ENCODE data around the gene AKAP7. TPM values are rescaled to one million over a fixed set of nuclear protein-coding genes. Genes with fewer than 3 reads are reported as not detected.
"Not testable (repeated sequence)": the region's sequence is repeated elsewhere in the genome, so short reads cannot be mapped to it uniquely, and the experiment has no call there.

The AKAP7 gene
- total RNA-seq, 4 donors from 2014 or later = 6.2 to 18.7 (median 8.4) TPM

DNA sequence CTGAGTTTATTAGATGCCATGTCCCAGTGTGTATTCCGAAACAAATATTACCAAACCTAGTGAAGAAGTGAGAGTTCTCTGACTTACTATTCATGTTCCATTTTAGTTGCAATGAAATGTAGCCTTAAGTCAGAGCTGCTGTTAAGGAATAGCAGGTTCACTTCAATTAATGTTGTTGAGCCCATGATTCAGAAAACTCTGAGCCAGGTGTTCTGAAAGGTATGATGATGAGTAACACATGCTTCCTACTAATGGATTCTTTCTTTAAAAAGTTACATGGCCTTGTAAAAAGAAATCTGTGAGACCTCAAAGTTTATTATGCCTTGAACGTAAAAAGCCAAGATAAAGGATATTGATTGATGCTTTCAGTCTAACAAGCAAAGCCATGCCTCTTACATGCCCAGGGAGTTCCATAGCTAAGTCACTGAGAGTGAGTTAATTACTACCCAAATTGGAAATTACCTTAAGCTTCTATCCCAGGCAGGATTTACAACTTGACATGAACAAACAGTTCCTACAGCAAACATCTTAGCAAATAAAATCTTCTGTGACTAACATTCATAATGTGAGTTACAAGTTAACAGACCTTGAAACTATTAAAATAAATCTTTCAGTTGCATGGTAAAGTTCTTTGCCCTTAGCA is 122.9 kb downstream of the AKAP7 start:
- no peaks in the 10 kb centered on the region for H3K4me1 ChIP-seq
- WGBS = 90% methylated on average over 2 of the region's 2 CpGs
- H3K9me3 ChIP-seq = no peaks in the 10 kb centered on the region
- H3K27me3 ChIP-seq = no peaks in the 10 kb centered on the region
- no peak overlapping the region for H3K4me3 ChIP-seq
- TF ChIP-seq EP300 (IDR thresholded peaks at IDR 0.05) = no peak
- TF ChIP-seq, protein P1, sequence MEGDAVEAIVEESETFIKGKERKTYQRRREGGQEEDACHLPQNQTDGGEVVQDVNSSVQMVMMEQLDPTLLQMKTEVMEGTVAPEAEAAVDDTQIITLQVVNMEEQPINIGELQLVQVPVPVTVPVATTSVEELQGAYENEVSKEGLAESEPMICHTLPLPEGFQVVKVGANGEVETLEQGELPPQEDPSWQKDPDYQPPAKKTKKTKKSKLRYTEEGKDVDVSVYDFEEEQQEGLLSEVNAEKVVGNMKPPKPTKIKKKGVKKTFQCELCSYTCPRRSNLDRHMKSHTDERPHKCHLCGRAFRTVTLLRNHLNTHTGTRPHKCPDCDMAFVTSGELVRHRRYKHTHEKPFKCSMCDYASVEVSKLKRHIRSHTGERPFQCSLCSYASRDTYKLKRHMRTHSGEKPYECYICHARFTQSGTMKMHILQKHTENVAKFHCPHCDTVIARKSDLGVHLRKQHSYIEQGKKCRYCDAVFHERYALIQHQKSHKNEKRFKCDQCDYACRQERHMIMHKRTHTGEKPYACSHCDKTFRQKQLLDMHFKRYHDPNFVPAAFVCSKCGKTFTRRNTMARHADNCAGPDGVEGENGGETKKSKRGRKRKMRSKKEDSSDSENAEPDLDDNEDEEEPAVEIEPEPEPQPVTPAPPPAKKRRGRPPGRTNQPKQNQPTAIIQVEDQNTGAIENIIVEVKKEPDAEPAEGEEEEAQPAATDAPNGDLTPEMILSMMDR (IDR thresholded peaks at IDR 0.05) = no peak
- no peaks in the 10 kb centered on the region for H3K36me3 ChIP-seq
- no peak for DNase-seq (ENCODE audit: extremely low spot score)
- no peak overlapping the region for H3K27ac ChIP-seq (replicated peaks in 1 of 4)
- intact Hi-C loops (cut with DNase I) = no loop called here

DNA sequence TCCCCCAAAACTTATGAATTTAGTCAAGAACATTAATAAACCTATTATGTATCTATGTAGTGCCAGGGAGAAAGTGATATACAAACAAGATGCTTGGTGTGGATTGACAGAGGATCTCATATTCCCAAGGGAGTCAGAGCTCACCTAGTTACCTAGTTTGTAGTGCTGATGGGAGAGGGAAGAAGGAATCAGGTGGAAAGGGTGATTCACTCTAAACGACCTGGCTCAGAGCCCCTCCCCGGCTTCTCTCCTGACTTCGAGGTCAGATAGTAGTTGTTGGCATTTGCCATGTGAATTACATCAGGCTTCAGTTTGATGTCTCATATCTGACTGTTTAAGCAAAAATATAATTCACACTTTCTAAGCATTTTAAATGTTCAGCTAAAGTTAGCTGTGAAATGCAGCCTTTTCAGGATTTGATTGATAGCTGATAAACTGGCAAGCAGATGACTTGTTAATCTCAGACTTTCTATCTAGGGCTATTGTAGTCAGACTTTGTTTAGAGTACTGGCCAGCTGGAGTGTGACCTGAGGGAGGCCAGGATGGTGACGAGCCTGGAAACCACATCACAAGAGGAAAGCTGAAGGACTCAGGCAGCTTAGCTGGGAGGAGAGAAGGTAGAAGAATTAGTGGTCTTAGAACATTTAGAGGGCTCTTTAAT is 123.7 kb downstream of the AKAP7 start:
- Histone ChIP-seq H3K4me3 (no peak overlapping the region), H3K27ac (replicated peaks in 1 of 4) (no peak overlapping the region), H3K4me1 (no peaks in the 10 kb centered on the region), H3K36me3 (no peaks in the 10 kb centered on the region), H3K27me3 (no peaks in the 10 kb centered on the region), H3K9me3 (no peaks in the 10 kb centered on the region)
- intact Hi-C loops (cut with DNase I) = no loop called here
- TF ChIP-seq POLR2A (IDR thresholded peaks at IDR 0.05; ENCODE audit: low read depth) (no peak), EP300 (IDR thresholded peaks at IDR 0.05) (no peak), POLR2AphosphoS5 (IDR thresholded peaks at IDR 0.05) (no peak)
- TF ChIP-seq, protein P1 (IDR thresholded peaks at IDR 0.05) = no peak
- no peak for DNase-seq (ENCODE audit: extremely low spot score)
- WGBS = 28% methylated on average over 4 of the region's 4 CpGs

DNA sequence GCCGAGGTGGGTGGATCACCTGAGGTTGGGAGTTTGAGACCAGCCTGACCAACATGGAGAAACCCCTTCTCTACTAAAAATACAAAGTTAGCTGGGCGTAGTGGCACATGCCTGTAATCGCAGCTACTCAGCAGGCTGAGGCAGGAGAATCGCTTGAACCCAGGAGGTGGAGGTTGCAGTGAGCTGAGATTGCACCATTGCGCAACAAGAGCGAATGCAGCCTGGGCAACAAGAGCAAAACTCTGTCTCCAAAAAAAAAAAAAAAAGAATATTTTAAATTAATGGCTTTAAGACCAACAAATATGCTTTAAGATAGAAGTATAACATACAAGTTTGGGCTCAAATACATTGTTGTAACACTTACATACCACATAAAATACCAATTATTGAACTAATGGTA is 125.7 kb downstream of the AKAP7 start:
- H3K27me3 ChIP-seq; intact Hi-C loops (cut with DNase I); H3K27ac ChIP-seq (replicated peaks in 1 of 4); H3K4me3 ChIP-seq; H3K9me3 ChIP-seq; H3K4me1 ChIP-seq; H3K36me3 ChIP-seq; DNase-seq (ENCODE audit: extremely low spot score): not testable (repeated sequence)
- 95% methylated on average over 6 of the region's 6 CpGs for WGBS

DNA sequence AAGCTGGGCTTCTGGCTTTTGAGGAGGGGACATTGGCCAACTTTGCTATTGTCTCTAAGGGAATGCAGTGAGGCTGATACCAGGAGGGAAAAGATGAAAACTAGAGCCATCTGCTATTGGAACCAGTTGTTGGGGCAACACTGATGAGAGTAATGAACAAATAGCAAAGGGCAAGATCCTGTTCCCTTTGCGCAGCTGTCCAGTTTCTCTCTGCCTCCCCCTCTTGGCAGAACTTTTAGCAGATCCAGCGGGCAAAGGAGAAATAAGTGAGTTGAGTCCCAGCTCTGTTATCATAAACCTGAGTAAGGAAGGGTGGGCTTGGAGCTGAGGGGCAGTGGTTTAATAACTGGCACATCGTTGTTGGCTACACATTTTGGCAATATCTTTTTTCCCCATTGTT is 126.8 kb downstream of the AKAP7 start:
- H3K4me3 ChIP-seq = no peak overlapping the region
- H3K9me3 ChIP-seq = no peaks in the 10 kb centered on the region
- H3K27ac ChIP-seq (replicated peaks in 1 of 4) = no peak overlapping the region
- TF ChIP-seq, protein P1 (IDR thresholded peaks at IDR 0.05) = no peak
- TF ChIP-seq POLR2A (IDR thresholded peaks at IDR 0.05; ENCODE audit: low read depth) = no peak
- TF ChIP-seq EP300 (IDR thresholded peaks at IDR 0.05) = no peak
- TF ChIP-seq POLR2AphosphoS5 (IDR thresholded peaks at IDR 0.05) = no peak
- no peaks in the 10 kb centered on the region for H3K4me1 ChIP-seq
- intact Hi-C loops (cut with DNase I) = no loop called here
- no peak for DNase-seq (ENCODE audit: extremely low spot score)
- 92% methylated on average over 3 of the region's 3 CpGs for WGBS
- no peaks in the 10 kb centered on the region for H3K27me3 ChIP-seq
- no peaks in the 10 kb centered on the region for H3K36me3 ChIP-seq

DNA sequence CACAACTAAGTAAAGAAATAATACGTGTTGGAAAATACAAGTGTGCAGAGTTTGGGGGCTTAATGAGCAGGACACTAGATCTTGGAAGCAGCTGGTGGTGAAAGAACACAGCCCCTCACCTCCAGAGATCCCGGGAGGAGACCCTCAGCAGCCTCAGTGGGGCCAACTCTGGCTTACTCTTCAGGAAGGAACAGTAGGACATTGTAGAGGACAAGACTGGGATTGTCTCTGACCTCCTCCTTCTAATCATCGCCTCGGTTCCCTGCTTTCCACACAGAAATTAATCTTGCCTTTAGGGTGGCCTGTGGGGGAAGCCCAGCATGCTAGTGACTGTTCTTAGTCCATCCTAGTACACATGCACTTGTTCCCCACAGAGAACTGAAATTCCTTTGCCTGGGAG is 130.7 kb downstream of the AKAP7 start:
- 68% methylated on average over 4 of the region's 4 CpGs for WGBS

More for the DNA sequence above, 130.7 kb downstream of the AKAP7 start:
- Histone ChIP-seq H3K9me3 (peaks cover 0 to 9% (median 0%) of the 10 kb centered on the region in 4 donors), H3K36me3 (peaks cover 0 to 15% (median 3%) of the 10 kb centered on the region in 4 donors), H3K27ac (replicated peaks in 1 of 4) (no peak overlapping the region), H3K4me1 (no peaks in the 10 kb centered on the region), H3K4me3 (no peak overlapping the region), H3K27me3 (no peaks in the 10 kb centered on the region)
- no peak for TF ChIP-seq EP300 (IDR thresholded peaks at IDR 0.05)
- TF ChIP-seq POLR2AphosphoS5 (IDR thresholded peaks at IDR 0.05) = no peak
- TF ChIP-seq POLR2A (IDR thresholded peaks at IDR 0.05; ENCODE audit: low read depth) = no peak
- TF ChIP-seq, protein P1 (IDR thresholded peaks at IDR 0.05) = no peak
- intact Hi-C loops (cut with DNase I) = no loop called here
- no peak for DNase-seq (ENCODE audit: extremely low spot score)
